GM18858 (cell line): Measurements from ENCODE around the gene CEP57.

Source experiments
- ATAC-seq: cut with Tn5 transposase; IDR thresholded peaks from one replicate; pipeline ENCODE4 v1.9.1; 2021; ENCODE audit not compliant: unreplicated experiment

Gene CEP57

GRCh38 chr11:95790123-95790932, at the start of gene CEP57:
Gene CEP57, plus strand, starts transcription at chr11:95790498. Its CDS starts 201 bp downstream, at chr11:95790699.
- peak; percentile 63 for ATAC-seq

- ATAC-seq = no peak
Observed at GRCh38 chr11:95750101-95750500, 40.2 kb upstream of the CEP57 start.

GRCh38 chr11:95751515-95751914, 38.8 kb upstream of the CEP57 start:
- no peak for ATAC-seq

GRCh38 chr11:95760941-95761340, 29.4 kb upstream of the CEP57 start:
- ATAC-seq = no peak

GRCh38 chr11:95762534-95762933, 27.8 kb upstream of the CEP57 start:
- no peak for ATAC-seq

- ATAC-seq = peak; percentile 42
Observed at GRCh38 chr11:95764267-95764898, 25.9 kb upstream of the CEP57 start.

GRCh38 chr11:95766701-95767100, 23.6 kb upstream of the CEP57 start:
- ATAC-seq = no peak

- ATAC-seq = no peak
Observed at GRCh38 chr11:95767498-95767897, 22.8 kb upstream of the CEP57 start.

- no peak for ATAC-seq
Observed at GRCh38 chr11:95768521-95768920, 21.8 kb upstream of the CEP57 start.

- ATAC-seq = no peak
Observed at GRCh38 chr11:95776859-95777258, 13.4 kb upstream of the CEP57 start.

- ATAC-seq = peak; percentile 46
Observed at GRCh38 chr11:95778699-95779098, 11.6 kb upstream of the CEP57 start.

GRCh38 chr11:95780544-95780943, 9.8 kb upstream of the CEP57 start:
- ATAC-seq = no peak

- ATAC-seq = no peak
Observed at GRCh38 chr11:95788921-95789505, 1.3 kb upstream of the CEP57 start.

GRCh38 chr11:95789506-95790122, 684 bp upstream of the CEP57 start, which contains the start of gene FAM76B:
Gene FAM76B, minus strand, starts transcription at chr11:95789782. Its CDS starts 304 bp downstream, at chr11:95789478.
- peak; percentile 64 for ATAC-seq

- no peak for ATAC-seq
Observed at GRCh38 chr11:95790933-95791708, 823 bp downstream of the CEP57 start.

- ATAC-seq = no peak
Observed at GRCh38 chr11:95791709-95792033, 1.4 kb downstream of the CEP57 start.

- ATAC-seq = no peak
Observed at GRCh38 chr11:95792200-95792599, 1.9 kb downstream of the CEP57 start.

GRCh38 chr11:95792700-95793099, 2.4 kb downstream of the CEP57 start:
- ATAC-seq = no peak

GRCh38 chr11:95793116-95793515, 2.8 kb downstream of the CEP57 start:
- ATAC-seq = no peak

GRCh38 chr11:95794086-95794485, 3.8 kb downstream of the CEP57 start:
- ATAC-seq = no peak
